SKM-1 treated with dmso at 0.1 percent for 144 hours (cell line): ENCODE results near the gene CHM.

Source experiments
- DNase-seq: peaks from one replicate; lab custom pipeline; 2025; ENCODE audit not compliant: unreplicated experiment; lab: John Stamatoyannopoulos, UW

Gene CHM

DNA sequence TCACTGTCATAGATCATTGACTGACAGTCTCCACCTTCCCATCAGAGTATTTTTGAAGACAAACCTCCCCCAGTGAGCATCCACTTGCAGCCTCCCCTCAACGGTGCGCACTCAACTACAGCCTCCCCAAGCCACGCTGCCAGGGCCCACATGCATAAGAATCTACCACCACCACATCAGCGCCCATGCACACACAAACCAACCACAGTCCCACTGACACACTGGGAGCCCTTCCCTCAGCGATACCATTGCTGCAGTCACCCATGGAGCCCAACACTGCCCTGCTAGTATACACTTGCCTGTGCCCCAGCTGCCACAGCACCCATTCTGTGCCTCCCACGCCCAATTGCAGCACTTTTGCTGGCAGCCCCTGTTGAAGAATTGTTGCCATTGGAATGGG is 132.9 kb downstream of the CHM start:
- no peak for DNase-seq

DNA sequence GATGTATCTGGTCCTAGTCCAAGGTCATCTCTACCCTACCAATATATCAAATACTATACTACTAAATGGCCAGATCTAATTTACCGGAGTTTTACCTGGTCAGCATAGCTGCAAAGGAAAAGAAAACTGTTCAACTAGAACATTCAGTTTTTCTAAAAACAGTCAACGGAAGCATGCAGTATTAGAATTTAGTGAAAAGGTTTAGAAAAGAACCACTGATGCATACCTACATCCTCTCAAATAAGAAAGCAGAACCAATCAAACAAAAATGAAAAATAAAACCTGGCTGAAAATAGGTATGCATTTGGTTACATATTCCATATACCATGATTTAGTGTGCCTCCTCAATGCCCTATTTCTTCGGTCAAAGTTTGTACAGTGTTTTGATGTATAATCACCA is 140.0 kb downstream of the CHM start:
- no peak for DNase-seq

DNA sequence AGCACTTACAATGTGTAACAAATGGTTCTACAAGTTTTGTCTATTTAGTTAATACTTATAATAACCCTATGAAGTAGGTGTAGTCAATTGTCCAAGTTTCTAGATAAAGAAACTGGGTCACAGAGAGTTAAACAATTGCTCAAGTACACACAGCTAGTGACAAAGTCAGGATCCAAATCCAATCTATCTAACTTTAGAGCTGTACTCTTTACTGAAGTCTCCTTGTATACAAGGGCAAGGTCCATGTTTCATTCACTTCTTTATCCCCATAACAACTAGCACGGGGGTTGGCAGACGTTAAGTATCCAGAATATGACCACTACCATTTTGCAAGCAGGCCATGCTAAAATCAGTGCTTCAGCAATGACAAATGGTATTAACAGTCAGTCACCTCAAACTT is 141.0 kb downstream of the CHM start:
- no peak for DNase-seq

DNA sequence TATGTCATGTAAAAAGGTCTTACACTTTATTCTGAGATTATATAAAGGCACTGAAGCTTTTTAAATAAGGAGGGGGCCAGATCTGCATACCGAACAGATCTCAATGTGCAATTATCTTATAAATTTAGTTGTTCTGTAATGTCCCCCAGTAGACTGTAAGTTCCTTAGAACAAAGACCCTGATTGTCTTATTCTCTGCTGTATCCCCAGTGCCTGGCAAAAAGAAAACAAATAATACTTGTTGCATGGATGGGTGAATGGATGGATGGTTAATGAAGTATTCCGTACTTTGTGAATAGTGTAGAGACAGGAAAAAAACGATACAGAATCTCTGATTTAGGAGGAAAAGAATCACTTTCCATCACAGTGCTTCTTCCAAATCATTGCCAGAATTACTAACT is 141.5 kb downstream of the CHM start:
- DNase-seq: no peak

GRCh38 chrX:85903692-85904471 is 143.5 kb downstream of the CHM start:
- DNase-seq: no peak

- no peak for DNase-seq
Measured at GRCh38 chrX:85897362-85898126, 149.8 kb downstream of the CHM start.

DNA sequence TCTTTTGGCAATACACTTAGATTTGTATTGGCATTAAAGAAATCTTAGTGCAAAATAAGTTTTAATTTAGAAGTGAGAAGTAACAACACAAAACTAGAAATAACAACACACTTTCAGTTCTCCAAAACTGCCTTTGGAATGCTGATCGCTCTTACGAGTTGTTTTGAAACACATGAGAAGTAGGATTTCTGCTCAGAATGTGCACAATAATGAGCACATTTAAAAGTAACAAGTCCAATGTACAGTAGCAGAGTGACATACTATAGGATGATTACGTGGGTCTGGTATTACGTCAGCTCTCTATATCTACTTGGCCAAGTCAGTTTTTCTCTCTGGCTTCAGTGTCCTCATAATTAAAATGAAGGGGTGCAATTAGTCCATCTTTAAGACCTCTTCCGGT is 164.8 kb downstream of the CHM start:
- DNase-seq: no peak

GRCh38 chrX:85870585-85870984 is 176.8 kb downstream of the CHM start:
- DNase-seq: no peak

- no peak for DNase-seq
Measured at GRCh38 chrX:85865324-85865723, 182.0 kb downstream of the CHM start.

DNA sequence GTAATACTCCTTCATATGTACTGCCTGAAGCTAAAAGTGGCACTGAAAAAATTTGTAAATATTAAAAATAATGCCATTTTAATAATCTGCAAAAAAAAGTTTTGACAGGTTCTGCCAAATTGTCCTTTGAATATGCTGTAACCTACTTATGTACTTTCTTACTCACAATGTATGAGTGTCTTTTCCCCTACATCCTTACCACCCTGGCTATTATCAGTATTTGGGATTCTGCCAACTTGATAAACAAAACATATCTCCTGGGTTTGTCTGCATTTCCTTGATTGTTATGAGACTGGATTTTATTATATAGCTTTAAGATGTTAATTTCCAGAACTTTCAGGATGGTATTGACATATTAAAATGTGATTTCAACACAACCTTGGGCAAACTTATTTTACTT is 187.9 kb downstream of the CHM start:
- DNase-seq: no peak

DNA sequence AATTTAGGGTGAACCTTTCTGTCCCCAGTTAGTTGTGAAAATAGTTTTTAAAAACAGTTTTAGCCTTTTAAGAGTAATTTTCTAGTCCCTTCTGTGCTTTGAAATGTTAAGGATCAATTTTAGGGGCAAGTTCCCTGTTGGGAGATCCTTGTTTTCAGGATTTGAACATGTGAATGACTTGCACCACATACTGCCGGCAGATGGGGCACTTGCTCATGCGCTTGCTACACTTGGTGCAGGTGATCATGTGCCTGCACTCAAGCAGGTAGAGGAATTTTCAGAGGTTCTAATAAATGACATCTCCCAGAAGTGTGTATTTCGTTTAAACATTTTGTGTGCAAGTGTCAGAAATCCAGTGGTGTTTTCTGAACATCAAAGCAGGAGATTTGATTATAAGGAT is 195.9 kb downstream of the CHM start:
- DNase-seq: no peak

GRCh38 chrX:85836868-85837267 is 210.5 kb downstream of the CHM start:
- DNase-seq: no peak

GRCh38 chrX:85828771-85829170 is 218.6 kb downstream of the CHM start:
- DNase-seq: no peak

DNA sequence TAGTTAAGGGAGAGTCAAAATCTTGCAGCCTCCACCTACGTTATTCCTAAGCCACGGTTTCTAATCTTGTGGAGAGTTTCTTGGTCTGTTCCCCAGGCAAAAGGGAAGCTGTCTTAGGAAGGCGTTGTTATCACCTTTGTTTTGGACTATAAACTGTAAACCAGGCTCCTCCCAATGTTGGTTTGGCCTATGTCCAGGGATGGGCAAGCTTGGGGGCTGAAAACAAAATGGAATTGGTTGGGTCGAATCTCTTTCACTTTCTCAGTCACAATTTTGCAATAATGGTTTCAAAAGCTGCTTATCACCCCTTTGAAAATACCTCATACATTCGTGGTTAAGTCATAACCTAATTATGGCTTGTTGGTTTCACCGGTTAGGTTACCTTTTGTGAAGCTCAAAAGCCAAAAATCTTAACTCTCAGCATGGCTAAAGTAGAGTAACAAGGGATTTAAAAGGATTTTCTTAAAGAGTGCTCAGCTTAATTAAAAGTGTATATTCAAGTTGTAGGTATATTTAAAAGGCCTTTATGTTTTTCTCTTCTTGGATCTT is 232.1 kb downstream of the CHM start:
- no peak for DNase-seq
